ENCODE results near the gene MRPS18A. TPM values are rescaled to one million over a fixed set of nuclear protein-coding genes. Genes with fewer than 3 reads are reported as not detected.
A peak's percentile ranks its signal among the peaks of the same experiment; 100 is the strongest.

Gene MRPS18A
- total and polyA plus RNA-seq, 2 of the 13 experiments (the other 11 are each of a cell fraction or from before 2014, with no cell fraction given) = 87.8 to 89.1 TPM

GRCh38 chr6:43667245-43668150 is 20.1 kb downstream of the MRPS18A start (continued):
- TF ChIP-seq ZNF180 (CRISPR knock-in tag; IDR thresholded peaks at IDR 0.05; ENCODE audit: borderline replicate concordance, low read depth) = no peak; the same call in 1 of the 2 replicates
- TF ChIP-seq ZFP36L1 (CRISPR knock-in tag; IDR thresholded peaks at IDR 0.05) = no peak
- peak; percentile 41; the same call in 1 of the 2 replicates for TF ChIP-seq CBX5 (CRISPR knock-in tag; IDR thresholded peaks at IDR 0.05; ENCODE audit: borderline replicate concordance)
- TF ChIP-seq CEBPG (CRISPR knock-in tag; IDR thresholded peaks at IDR 0.05) = 0 out of 2 replicates have a peak, but pooled peaks have one; percentile 17
- TF ChIP-seq, protein P1, sequence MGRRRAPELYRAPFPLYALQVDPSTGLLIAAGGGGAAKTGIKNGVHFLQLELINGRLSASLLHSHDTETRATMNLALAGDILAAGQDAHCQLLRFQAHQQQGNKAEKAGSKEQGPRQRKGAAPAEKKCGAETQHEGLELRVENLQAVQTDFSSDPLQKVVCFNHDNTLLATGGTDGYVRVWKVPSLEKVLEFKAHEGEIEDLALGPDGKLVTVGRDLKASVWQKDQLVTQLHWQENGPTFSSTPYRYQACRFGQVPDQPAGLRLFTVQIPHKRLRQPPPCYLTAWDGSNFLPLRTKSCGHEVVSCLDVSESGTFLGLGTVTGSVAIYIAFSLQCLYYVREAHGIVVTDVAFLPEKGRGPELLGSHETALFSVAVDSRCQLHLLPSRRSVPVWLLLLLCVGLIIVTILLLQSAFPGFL (CRISPR knock-in tag; IDR thresholded peaks at IDR 0.05) = no peak
- TF ChIP-seq ZNF292 (CRISPR knock-in tag; IDR thresholded peaks at IDR 0.05; ENCODE audit: borderline replicate concordance, low read depth) = no peak
- no peak for TF ChIP-seq NCOR1 (IDR thresholded peaks at IDR 0.05; ENCODE audit: borderline replicate concordance, low read length)
- no peak for TF ChIP-seq CREB1 (IDR thresholded peaks at IDR 0.05)
- no peak for TF ChIP-seq CREB1 (CRISPR knock-in tag; IDR thresholded peaks at IDR 0.05)
- no peak for TF ChIP-seq STAT5B (CRISPR knock-in tag; IDR thresholded peaks at IDR 0.05)
- TF ChIP-seq NRL (CRISPR knock-in tag; IDR thresholded peaks at IDR 0.05; ENCODE audit: borderline replicate concordance) = peak; percentile 66; the same call in 1 of the 2 replicates
- TF ChIP-seq KAT8 (CRISPR knock-in tag; IDR thresholded peaks at IDR 0.05) = peak; percentile 30; the same call in 1 of the 2 replicates
- TF ChIP-seq SP5 (CRISPR knock-in tag; IDR thresholded peaks at IDR 0.05; ENCODE audit: borderline replicate concordance, low read depth) = 0 out of 2 replicates have a peak, but pooled peaks have one; percentile 50
- TF ChIP-seq ZNF431 (CRISPR knock-in tag; IDR thresholded peaks at IDR 0.05; ENCODE audit: borderline replicate concordance, low read depth) = peak; percentile 15; the same call in 1 of the 2 replicates
- no peak for TF ChIP-seq ZNF644 (CRISPR knock-in tag; IDR thresholded peaks at IDR 0.05; ENCODE audit: low read depth)
- TF ChIP-seq, protein P2, sequence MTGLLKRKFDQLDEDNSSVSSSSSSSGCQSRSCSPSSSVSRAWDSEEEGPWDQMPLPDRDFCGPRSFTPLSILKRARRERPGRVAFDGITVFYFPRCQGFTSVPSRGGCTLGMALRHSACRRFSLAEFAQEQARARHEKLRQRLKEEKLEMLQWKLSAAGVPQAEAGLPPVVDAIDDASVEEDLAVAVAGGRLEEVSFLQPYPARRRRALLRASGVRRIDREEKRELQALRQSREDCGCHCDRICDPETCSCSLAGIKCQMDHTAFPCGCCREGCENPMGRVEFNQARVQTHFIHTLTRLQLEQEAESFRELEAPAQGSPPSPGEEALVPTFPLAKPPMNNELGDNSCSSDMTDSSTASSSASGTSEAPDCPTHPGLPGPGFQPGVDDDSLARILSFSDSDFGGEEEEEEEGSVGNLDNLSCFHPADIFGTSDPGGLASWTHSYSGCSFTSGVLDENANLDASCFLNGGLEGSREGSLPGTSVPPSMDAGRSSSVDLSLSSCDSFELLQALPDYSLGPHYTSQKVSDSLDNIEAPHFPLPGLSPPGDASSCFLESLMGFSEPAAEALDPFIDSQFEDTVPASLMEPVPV (CRISPR knock-in tag; IDR thresholded peaks at IDR 0.05) = no peak; the same call in 1 of the 2 replicates
- TF ChIP-seq ZNF740 (CRISPR knock-in tag; IDR thresholded peaks at IDR 0.05) = peak; percentile 32; the same call in 1 of the 2 replicates
- peak; percentile 96 for TF ChIP-seq XRCC5 (optimal IDR thresholded peaks at IDR 0.05; ENCODE audit: low read length)
- 0 out of 2 replicates have a peak, but pooled peaks have one; percentile 67 for TF ChIP-seq NFE2L1 (CRISPR knock-in tag; IDR thresholded peaks at IDR 0.05; ENCODE audit: borderline replicate concordance)
- TF ChIP-seq HOXA7 (CRISPR knock-in tag; IDR thresholded peaks at IDR 0.05) = no peak
- TF ChIP-seq, protein P3, sequence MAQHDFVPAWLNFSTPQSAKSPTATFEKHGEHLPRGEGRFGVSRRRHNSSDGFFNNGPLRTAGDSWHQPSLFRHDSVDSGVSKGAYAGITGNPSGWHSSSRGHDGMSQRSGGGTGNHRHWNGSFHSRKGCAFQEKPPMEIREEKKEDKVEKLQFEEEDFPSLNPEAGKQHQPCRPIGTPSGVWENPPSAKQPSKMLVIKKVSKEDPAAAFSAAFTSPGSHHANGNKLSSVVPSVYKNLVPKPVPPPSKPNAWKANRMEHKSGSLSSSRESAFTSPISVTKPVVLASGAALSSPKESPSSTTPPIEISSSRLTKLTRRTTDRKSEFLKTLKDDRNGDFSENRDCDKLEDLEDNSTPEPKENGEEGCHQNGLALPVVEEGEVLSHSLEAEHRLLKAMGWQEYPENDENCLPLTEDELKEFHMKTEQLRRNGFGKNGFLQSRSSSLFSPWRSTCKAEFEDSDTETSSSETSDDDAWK (CRISPR knock-in tag; IDR thresholded peaks at IDR 0.05) = no peak
- TF ChIP-seq TOPORS (CRISPR knock-in tag; IDR thresholded peaks at IDR 0.05) = peak; percentile 66
- 0 out of 2 replicates have a peak, but pooled peaks have one; percentile 48 for TF ChIP-seq ZNF224 (CRISPR knock-in tag; IDR thresholded peaks at IDR 0.05)
- TF ChIP-seq ZNF672 (CRISPR knock-in tag; IDR thresholded peaks at IDR 0.05) = no peak
- TF ChIP-seq ESRRA (CRISPR knock-in tag; IDR thresholded peaks at IDR 0.05; ENCODE audit: low read depth) = peak; percentile 65; the same call in 1 of the 2 replicates
- TF ChIP-seq HCFC1 (IDR thresholded peaks at IDR 0.05; ENCODE audit: low read depth, low read length) = peak; percentile 31; the same call in 1 of the 2 replicates
- 0 out of 2 replicates have a peak, but pooled peaks have one; percentile 61 for TF ChIP-seq CC2D1A (CRISPR knock-in tag; IDR thresholded peaks at IDR 0.05)

Measured in HepG2 (cell line).